22Rv1 (cell line): ENCODE results near the gene PSMF1.

Experiments used
- ZFX ChIP-seq: fragments of 450-650 bp; IDR thresholded peaks from 2 replicates; pipeline ENCODE4 v1.6.1; 2017; ENCODE audit warnings: antibody characterized with exemption, borderline replicate concordance
- TF ChIP-seq, protein P1 (sequence below): fragments of 450-650 bp; IDR thresholded peaks from 2 replicates; pipeline ENCODE4 v1.5.1; 2017; ENCODE audit warnings: mild to moderate bottlenecking

DNA sequence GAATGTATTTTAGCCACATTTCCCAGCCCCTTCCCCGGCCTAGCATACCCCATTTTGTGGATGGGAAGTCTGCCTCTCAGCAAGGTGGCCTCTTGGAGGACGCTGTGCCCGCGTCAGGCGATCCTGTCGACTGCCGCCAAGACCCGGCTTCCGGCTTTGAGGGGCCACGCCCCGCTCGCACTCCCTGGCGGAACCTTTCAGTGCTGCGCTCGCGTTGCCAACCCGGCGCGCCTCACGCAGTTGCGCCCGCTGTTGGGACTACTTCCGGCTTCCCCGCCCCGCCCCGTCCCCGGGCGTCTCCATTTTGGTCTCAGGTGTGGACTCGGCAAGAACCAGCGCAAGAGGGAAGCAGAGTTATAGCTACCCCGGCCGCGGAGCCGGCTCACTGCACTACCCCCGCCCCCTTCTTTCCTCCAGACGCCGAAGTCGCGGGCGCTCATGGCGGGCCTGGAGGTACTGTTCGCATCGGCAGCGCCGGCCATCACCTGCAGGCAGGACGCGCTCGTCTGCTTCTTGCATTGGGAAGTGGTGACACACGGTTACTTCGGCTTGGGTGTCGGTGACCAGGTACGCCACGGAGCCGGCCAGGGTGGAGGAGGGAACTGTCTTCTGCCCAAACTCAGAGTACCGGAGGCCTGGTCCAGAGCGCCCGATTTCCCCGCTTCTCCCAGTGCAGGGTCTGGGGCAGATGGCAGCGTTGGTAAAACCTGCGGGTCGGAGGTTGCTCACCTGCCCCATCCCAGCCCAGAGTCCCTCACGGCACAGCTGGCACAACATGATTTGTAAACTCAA is at the start of gene PSMF1:
- no peak for TF ChIP-seq ZFX
- TF ChIP-seq, protein P1, sequence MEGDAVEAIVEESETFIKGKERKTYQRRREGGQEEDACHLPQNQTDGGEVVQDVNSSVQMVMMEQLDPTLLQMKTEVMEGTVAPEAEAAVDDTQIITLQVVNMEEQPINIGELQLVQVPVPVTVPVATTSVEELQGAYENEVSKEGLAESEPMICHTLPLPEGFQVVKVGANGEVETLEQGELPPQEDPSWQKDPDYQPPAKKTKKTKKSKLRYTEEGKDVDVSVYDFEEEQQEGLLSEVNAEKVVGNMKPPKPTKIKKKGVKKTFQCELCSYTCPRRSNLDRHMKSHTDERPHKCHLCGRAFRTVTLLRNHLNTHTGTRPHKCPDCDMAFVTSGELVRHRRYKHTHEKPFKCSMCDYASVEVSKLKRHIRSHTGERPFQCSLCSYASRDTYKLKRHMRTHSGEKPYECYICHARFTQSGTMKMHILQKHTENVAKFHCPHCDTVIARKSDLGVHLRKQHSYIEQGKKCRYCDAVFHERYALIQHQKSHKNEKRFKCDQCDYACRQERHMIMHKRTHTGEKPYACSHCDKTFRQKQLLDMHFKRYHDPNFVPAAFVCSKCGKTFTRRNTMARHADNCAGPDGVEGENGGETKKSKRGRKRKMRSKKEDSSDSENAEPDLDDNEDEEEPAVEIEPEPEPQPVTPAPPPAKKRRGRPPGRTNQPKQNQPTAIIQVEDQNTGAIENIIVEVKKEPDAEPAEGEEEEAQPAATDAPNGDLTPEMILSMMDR = no peak
